HEK293 (cell line): ENCODE data around the gene CHST8.

Source experiments
- CTCF ChIA-PET: fragments of 350-600 bp; formaldehyde crosslinking; extraction: SDS; loops from one replicate; lab custom pipeline; 2021; ENCODE audit warnings: antibody characterized with exemption; lab: Yijun Ruan, JAX
- POLR2A ChIA-PET: fragments of 300-600 bp; formaldehyde crosslinking; extraction: SDS; loops from one replicate; lab custom pipeline; 2020; ENCODE audit warnings: antibody characterized with exemption, inconsistent platforms; lab: Yijun Ruan, JAX
- H3K27ac ChIP-seq: fragments of 200-500 bp; sonication (Bioruptor generic); 2 replicates; pipeline ENCODE4 v1.5.1; 2014; ENCODE audit warnings: low read depth, low read length, control low read depth, inconsistent platforms; ENCODE audit errors: extremely low read depth
- H3K36me3 ChIP-seq, 2 experiments: fragments of 200-500 bp in 1 of 2; sonication (Bioruptor generic) in 1 of 2; 1 replicate in 1 of 2; 2 replicates in 1 of 2; pipeline ENCODE4 v1.5.1; 2014 to 2017; ENCODE audit warnings: inconsistent platforms in 2 of 2, low read length in 2 of 2; ENCODE audit not compliant: control insufficient read depth in 2 of 2, insufficient read depth in 1 of 2
- H3K4me1 ChIP-seq: fragments of 200-500 bp; sonication (Bioruptor generic); 2 replicates; pipeline ENCODE4 v1.5.1; 2014; ENCODE audit warnings: mild to moderate bottlenecking, low read length, inconsistent platforms; ENCODE audit not compliant: control insufficient read depth, insufficient read depth
- H3K4me3 ChIP-seq: 2 replicates; pipeline ENCODE4 v1.5.1; 2011; ENCODE audit warnings: low read depth, mild to moderate bottlenecking, control low read depth, low read length, moderate library complexity
- H3K9me3 ChIP-seq: fragments of 200-500 bp; sonication (Bioruptor generic); 2 replicates; pipeline ENCODE4 v1.5.1; 2014; ENCODE audit warnings: low read depth, low read length, inconsistent platforms; ENCODE audit not compliant: control insufficient read depth, insufficient read depth
- KLF9 ChIP-seq: fragments of 450-650 bp; formaldehyde crosslinking; IDR thresholded peaks from 2 replicates; pipeline ENCODE4 v1.5.1; 2016; ENCODE audit warnings: missing biosample characterization, missing genetic modification characterization, low read depth
- PRDM1 ChIP-seq: fragments of 450-650 bp; formaldehyde crosslinking; IDR thresholded peaks from 2 replicates; pipeline ENCODE4; 2016; ENCODE audit warnings: missing biosample characterization, missing genetic modification characterization
- PRDM10 ChIP-seq: fragments of 450-650 bp; formaldehyde crosslinking; IDR thresholded peaks from 2 replicates; pipeline ENCODE4 v1.5.1; 2016; ENCODE audit warnings: missing biosample characterization, missing genetic modification characterization
- REST ChIP-seq: fragments of 450-650 bp; formaldehyde crosslinking; IDR thresholded peaks from 2 replicates; pipeline ENCODE4 v1.5.1; 2016; ENCODE audit warnings: missing biosample characterization, missing genetic modification characterization
- TRIM28 ChIP-seq: IDR thresholded peaks from 2 replicates; pipeline ENCODE4 v1.6.1; 2011; ENCODE audit warnings: low read length, control low read depth, borderline replicate concordance
- TSHZ1 ChIP-seq: fragments of 450-650 bp; formaldehyde crosslinking; IDR thresholded peaks from 2 replicates; pipeline ENCODE4 v1.5.1; 2016; ENCODE audit warnings: missing biosample characterization, missing genetic modification characterization, borderline replicate concordance
- ZBTB17 ChIP-seq: fragments of 450-650 bp; formaldehyde crosslinking; IDR thresholded peaks from 2 replicates; pipeline ENCODE4 v1.5.1; 2016; ENCODE audit warnings: missing biosample characterization, missing genetic modification characterization
- ZNF223 ChIP-seq: fragments of 450-650 bp; formaldehyde crosslinking; IDR thresholded peaks from 2 replicates; pipeline ENCODE4 v1.5.1; 2016; ENCODE audit warnings: missing biosample characterization, missing genetic modification characterization
- ZNF239 ChIP-seq: fragments of 450-650 bp; formaldehyde crosslinking; IDR thresholded peaks from 2 replicates; pipeline ENCODE4 v1.5.1; 2016; ENCODE audit warnings: missing biosample characterization, missing genetic modification characterization
- ZNF335 ChIP-seq: fragments of 450-650 bp; formaldehyde crosslinking; conservative IDR thresholded peaks from 2 replicates; pipeline ENCODE4 v1.5.1; 2016; ENCODE audit warnings: missing biosample characterization, missing genetic modification characterization
- ZNF394 ChIP-seq: fragments of 450-650 bp; formaldehyde crosslinking; IDR thresholded peaks from 2 replicates; pipeline ENCODE4 v1.5.1; 2016; ENCODE audit warnings: missing biosample characterization, missing genetic modification characterization, mild to moderate bottlenecking, moderate library complexity, borderline replicate concordance
- ZNF558 ChIP-seq: fragments of 450-650 bp; formaldehyde crosslinking; IDR thresholded peaks from 2 replicates; pipeline ENCODE4 v1.5.1; 2016; ENCODE audit warnings: missing biosample characterization, missing genetic modification characterization
- ZNF677 ChIP-seq: fragments of 450-650 bp; IDR thresholded peaks from 2 replicates; pipeline ENCODE4 v1.5.0; 2018; ENCODE audit warnings: missing biosample characterization, mild to moderate bottlenecking, missing genetic modification characterization, moderate library complexity
- ZNF701 ChIP-seq: fragments of 450-650 bp; formaldehyde crosslinking; IDR thresholded peaks from 2 replicates; pipeline ENCODE4 v1.5.1; 2016; ENCODE audit warnings: missing biosample characterization, missing genetic modification characterization
- ZSCAN18 ChIP-seq: fragments of 450-650 bp; formaldehyde crosslinking; IDR thresholded peaks from 2 replicates; pipeline ENCODE4 v1.5.1; 2016; ENCODE audit warnings: missing biosample characterization, missing genetic modification characterization
- ZXDB ChIP-seq: fragments of 450-650 bp; formaldehyde crosslinking; IDR thresholded peaks from 2 replicates; pipeline ENCODE4 v1.5.1; 2016; ENCODE audit warnings: missing biosample characterization, missing genetic modification characterization

CHST8 gene

GRCh38 chr19:33789344-33789743 lies 167.6 kb downstream of the CHST8 start (continued):
- TF ChIP-seq REST (tag by site-specific recombination) = no peak

GRCh38 chr19:33794683-33795369 lies 173.1 kb downstream of the CHST8 start:
- Histone ChIP-seq H3K36me3 (peaks cover 4 to 5% of the 10 kb centered on the region in 2 experiments; a peak in 2 of 3 replicates), H3K9me3 (no peaks in the 10 kb centered on the region), H3K27ac (peak overlapping the region; percentile 100), H3K4me1 (peaks cover 18% of the 10 kb centered on the region), H3K4me3 (peak overlapping the region; percentile 63)
- ChIA-PET POLR2A (interaction anchor here (0.6 to 1.2 kb wide), 9 partner anchors 10 to 1779 kb away, joined by 3 to 6 read pairs (median 4); no protein-coding TSS in a partner anchor), CTCF (interaction anchor here (0.5 to 9.5 kb wide), 65 partner anchors 9 to 1541 kb away, joined by 3 to 171 read pairs (median 4); no protein-coding TSS in a partner anchor)
- TF ChIP-seq ZNF701 (tag by site-specific recombination) = no peak
- TF ChIP-seq REST (tag by site-specific recombination) = no peak
- no peak for TF ChIP-seq ZNF394
- no peak for TF ChIP-seq KLF9 (tag by site-specific recombination)
- TF ChIP-seq ZXDB (tag by site-specific recombination) = no peak; the same call in 1 of the 2 replicates
- peak; percentile 77 for TF ChIP-seq PRDM1 (tag by site-specific recombination)
- no peak for TF ChIP-seq ZNF239 (tag by site-specific recombination)
- peak; percentile 16; the same call in 1 of the 2 replicates for TF ChIP-seq PRDM10 (tag by site-specific recombination)
- TF ChIP-seq ZNF677 = no peak
- TF ChIP-seq ZNF335 = peak; percentile 87
- TF ChIP-seq ZNF558 (tag by site-specific recombination) = 0 out of 2 replicates have a peak, but pooled peaks have one; percentile 15
- TF ChIP-seq ZSCAN18 (tag by site-specific recombination) = no peak
- 0 out of 2 replicates have a peak, but pooled peaks have one; percentile 28 for TF ChIP-seq ZNF223 (tag by site-specific recombination)
- TF ChIP-seq TRIM28 = no peak
- TF ChIP-seq TSHZ1 (tag by site-specific recombination) = no peak
- no peak for TF ChIP-seq ZBTB17 (tag by site-specific recombination)
